GM12873 (cell line): ENCODE data around the gene ZNRF2.

Experiments used
- CTCF ChIP-seq: IDR thresholded peaks from 2 replicates; pipeline ENCODE4 v1.5.1; 2012; ENCODE audit warnings: low read depth, mild to moderate bottlenecking, moderate library complexity, low read length, control low read depth; ENCODE audit not compliant: insufficient read depth; ENCODE audit errors: missing control alignments

The ZNRF2 gene

GRCh38 chr7:30364773-30365172, 80.4 kb downstream of the ZNRF2 start:
- TF ChIP-seq CTCF, result no peak

- no peak for TF ChIP-seq CTCF
Observed at GRCh38 chr7:30365621-30366020, 81.2 kb downstream of the ZNRF2 start.

- TF ChIP-seq CTCF, result no peak
Observed at GRCh38 chr7:30366606-30367005, 82.2 kb downstream of the ZNRF2 start.

GRCh38 chr7:30367561-30367960, 83.2 kb downstream of the ZNRF2 start:
- TF ChIP-seq CTCF, result no peak

GRCh38 chr7:30369879-30370278, 85.5 kb downstream of the ZNRF2 start:
- no peak for TF ChIP-seq CTCF

GRCh38 chr7:30371321-30371720, 86.9 kb downstream of the ZNRF2 start:
- TF ChIP-seq CTCF, result no peak

- TF ChIP-seq CTCF, result no peak
Observed at GRCh38 chr7:30378275-30378674, 93.9 kb downstream of the ZNRF2 start.
